Measurements from ENCODE around the gene AKAP6.

GRCh38 chr14:32318087-32318795 is 10.9 kb upstream of the AKAP6 start:
- TF ChIP-seq, protein P1, sequence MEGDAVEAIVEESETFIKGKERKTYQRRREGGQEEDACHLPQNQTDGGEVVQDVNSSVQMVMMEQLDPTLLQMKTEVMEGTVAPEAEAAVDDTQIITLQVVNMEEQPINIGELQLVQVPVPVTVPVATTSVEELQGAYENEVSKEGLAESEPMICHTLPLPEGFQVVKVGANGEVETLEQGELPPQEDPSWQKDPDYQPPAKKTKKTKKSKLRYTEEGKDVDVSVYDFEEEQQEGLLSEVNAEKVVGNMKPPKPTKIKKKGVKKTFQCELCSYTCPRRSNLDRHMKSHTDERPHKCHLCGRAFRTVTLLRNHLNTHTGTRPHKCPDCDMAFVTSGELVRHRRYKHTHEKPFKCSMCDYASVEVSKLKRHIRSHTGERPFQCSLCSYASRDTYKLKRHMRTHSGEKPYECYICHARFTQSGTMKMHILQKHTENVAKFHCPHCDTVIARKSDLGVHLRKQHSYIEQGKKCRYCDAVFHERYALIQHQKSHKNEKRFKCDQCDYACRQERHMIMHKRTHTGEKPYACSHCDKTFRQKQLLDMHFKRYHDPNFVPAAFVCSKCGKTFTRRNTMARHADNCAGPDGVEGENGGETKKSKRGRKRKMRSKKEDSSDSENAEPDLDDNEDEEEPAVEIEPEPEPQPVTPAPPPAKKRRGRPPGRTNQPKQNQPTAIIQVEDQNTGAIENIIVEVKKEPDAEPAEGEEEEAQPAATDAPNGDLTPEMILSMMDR (conservative IDR thresholded peaks at IDR 0.05; ENCODE audit: low read depth in 2 of 2) = no peak
- TF ChIP-seq EZH2 (IDR thresholded peaks at IDR 0.05; ENCODE audit: low read depth, unreplicated experiment) (no peak), NANOG (IDR thresholded peaks at IDR 0.05; ENCODE audit: borderline replicate concordance) (no peak)

Measured in GM23338 (cell line).